22Rv1 (cell line): ENCODE data around the gene MYO1C.

Source experiments
- CTCF ChIP-seq: fragments of 450-650 bp; IDR thresholded peaks from 2 replicates; pipeline ENCODE4 v1.5.1; 2017; ENCODE audit warnings: mild to moderate bottlenecking
- ZFX ChIP-seq: fragments of 450-650 bp; IDR thresholded peaks from 2 replicates; pipeline ENCODE4 v1.6.1; 2017; ENCODE audit warnings: antibody characterized with exemption, borderline replicate concordance

GRCh38 chr17:1522626-1523025, 30.1 kb upstream of the MYO1C start:
- TF ChIP-seq CTCF (no peak), ZFX (no peak)
